GM12878 (cell line): ENCODE data around the gene GZF1. TPM values are rescaled to one million over a fixed set of nuclear protein-coding genes. Genes with fewer than 3 reads are reported as not detected.

Experiments
- ATAC-seq: fragments of 200-7000 bp; cut with Tn5 transposase; 3 replicates; pipeline ENCODE4 v1.9.1; 2020; ENCODE audit warnings: mild to moderate bottlenecking, moderate library complexity
- BruUV-seq: library from RNA; stranded (reverse); fragments of 400-500 nt; replicated peaks from 2 replicates; lab custom pipeline; 2021; lab: Mats Ljungman, UMichigan
- CTCF ChIA-PET: fragments of 300-600 bp; sonication (Branson Sonifier 250); formaldehyde crosslinking; extraction: SDS; loops from one replicate; lab custom pipeline; 2021; ENCODE audit warnings: inconsistent platforms; lab: Yijun Ruan, JAX
- POLR2A ChIA-PET: fragments of 350-600 bp; formaldehyde crosslinking; extraction: SDS; loops from one replicate; lab custom pipeline; 2021; ENCODE audit warnings: inconsistent platforms; lab: Charles Lee
- RAD21 ChIA-PET: fragments of 300-600 bp; sonication (Branson Sonifier 250); formaldehyde crosslinking; loops from one replicate; lab custom pipeline; 2023; ENCODE audit warnings: antibody characterized with exemption; ENCODE audit not compliant: unreplicated experiment; lab: Charles Lee
- SMC1A ChIA-PET: fragments of 300-600 bp; sonication (Branson Sonifier 250); formaldehyde crosslinking; loops from one replicate; lab custom pipeline; 2023; ENCODE audit not compliant: unreplicated experiment, uncharacterized antibody; lab: Charles Lee
- DNase-seq: peaks from one replicate; pipeline ENCODE4 v3.0.0-alpha.2; 2011; ENCODE audit warnings: low read depth, low spot score
- FAIRE-seq: peaks from 3 replicates; lab custom pipeline; 2011; peaks lifted over from hg19 to GRCh38; lab: Jason Lieb, UNC
- H2AFZ ChIP-seq: 2 replicates; pipeline ENCODE4 v1.6.0; 2011; ENCODE audit warnings: low read depth, low read length, control low read depth; ENCODE audit not compliant: control insufficient read depth
- H3K27ac ChIP-seq: 2 replicates; pipeline ENCODE4 v1.5.1; 2011; ENCODE audit warnings: control low read depth; ENCODE audit not compliant: control insufficient read depth, insufficient read depth
- H3K27me3 ChIP-seq, 2 experiments: replicated peaks in 1 of 2; 2 replicates each; pipeline versions ENCODE4 v1.6.0 to v1.6.1; 2011; ENCODE audit warnings: low read length in 1 of 2; ENCODE audit not compliant: control insufficient read depth in 2 of 2, insufficient read depth in 2 of 2
- H3K36me3 ChIP-seq, 2 experiments: 2 replicates each; pipeline ENCODE4 v1.5.1; 2011; ENCODE audit warnings: low read length in 1 of 2; ENCODE audit not compliant: control insufficient read depth in 2 of 2, insufficient read depth in 2 of 2
- H3K4me1 ChIP-seq: 2 replicates; pipeline ENCODE4 v1.6.1; 2011; ENCODE audit warnings: mild to moderate bottlenecking, low read length, moderate library complexity, mixed read lengths; ENCODE audit not compliant: control insufficient read depth, insufficient read depth
- H3K4me2 ChIP-seq: 2 replicates; pipeline ENCODE4 v1.6.0; 2011; ENCODE audit warnings: control low read depth; ENCODE audit not compliant: control insufficient read depth, insufficient read depth
- H3K4me3 ChIP-seq: fragments of 200-600 bp; sonication (generic); 2 replicates; pipeline ENCODE4 v1.5.1; 2016
- H3K79me2 ChIP-seq: 2 replicates; pipeline ENCODE4 v1.6.0; 2011; ENCODE audit warnings: low read length; ENCODE audit not compliant: control insufficient read depth, insufficient read depth
- H3K9ac ChIP-seq: 2 replicates; pipeline ENCODE4 v1.8.0; 2011; ENCODE audit warnings: low read length, control low read depth, mixed read lengths; ENCODE audit not compliant: control insufficient read depth, insufficient read depth
- H3K9me3 ChIP-seq: replicated peaks from 3 replicates; pipeline ENCODE4 v1.5.1; 2011; ENCODE audit warnings: mild to moderate bottlenecking, low read length; ENCODE audit not compliant: control insufficient read depth, insufficient read depth
- H4K20me1 ChIP-seq: 2 replicates; pipeline ENCODE4 v1.6.0; 2011; ENCODE audit not compliant: control insufficient read depth, insufficient read depth
- CBX5 ChIP-seq: sonication (generic); IDR thresholded peaks from 2 replicates; pipeline ENCODE4 v1.6.1; 2016; ENCODE audit warnings: low read depth, moderate library complexity, mild to moderate bottlenecking, inconsistent platforms
- CEBPB ChIP-seq, 2 experiments: fragments of 150-350 bp in 1 of 2; IDR thresholded peaks; 2 replicates each; pipeline ENCODE4 v1.6.1; 2012 to 2014; ENCODE audit warnings: low read depth in 2 of 2, low read length in 2 of 2, borderline replicate concordance in 1 of 2, inconsistent platforms in 1 of 2
- ESRRA ChIP-seq: IDR thresholded peaks from 2 replicates; pipeline ENCODE4 v1.6.1; 2012; ENCODE audit warnings: mild to moderate bottlenecking, low read length, improper control_type of control experiment
- ETV6 ChIP-seq, 2 experiments: fragments of 450-650 bp in 1 of 2; IDR thresholded peaks in 1 of 2; conservative IDR thresholded peaks in 1 of 2; 2 replicates each; pipeline ENCODE4 v1.6.1; 2014; ENCODE audit warnings: antibody characterized with exemption in 1 of 2, borderline replicate concordance in 1 of 2, low read depth in 1 of 2, mild to moderate bottlenecking in 1 of 2, moderate library complexity in 1 of 2
- FOXM1 ChIP-seq: IDR thresholded peaks from 2 replicates; pipeline ENCODE4 v1.6.1; 2012; ENCODE audit warnings: low read depth, mild to moderate bottlenecking, inconsistent platforms, low read length, moderate library complexity
- LARP7 ChIP-seq: fragments of 450-650 bp; IDR thresholded peaks from 2 replicates; pipeline ENCODE4 v1.6.1; 2017; ENCODE audit warnings: mild to moderate bottlenecking
- PRDM15 ChIP-seq: fragments of 450-650 bp; formaldehyde crosslinking; IDR thresholded peaks from 2 replicates; pipeline ENCODE4 v1.4.0; 2020; ENCODE audit warnings: mild to moderate bottlenecking, moderate library complexity
- RAD51 ChIP-seq: fragments of 450-650 bp; IDR thresholded peaks from 2 replicates; pipeline ENCODE4 v1.6.1; 2016; ENCODE audit warnings: moderate library complexity, mild to moderate bottlenecking, inconsistent platforms
- RCOR1 ChIP-seq: conservative IDR thresholded peaks from 2 replicates; pipeline ENCODE4 v1.6.1; 2012; ENCODE audit warnings: low read depth, low read length, improper control_type of control experiment
- TAF1 ChIP-seq: IDR thresholded peaks from 2 replicates; pipeline ENCODE4 v1.6.1; 2011; ENCODE audit warnings: mild to moderate bottlenecking, low read depth, low read length, borderline replicate concordance
- TARDBP ChIP-seq: IDR thresholded peaks from 2 replicates; pipeline ENCODE4 v1.6.1; 2016; ENCODE audit warnings: borderline replicate concordance
- YBX1 ChIP-seq: fragments of 450-650 bp; IDR thresholded peaks from 2 replicates; pipeline ENCODE4 v1.6.1; 2016; ENCODE audit warnings: antibody characterized with exemption
- ZSCAN29 ChIP-seq: fragments of 450-650 bp; IDR thresholded peaks from 2 replicates; pipeline ENCODE4 v1.6.1; 2017; ENCODE audit warnings: mild to moderate bottlenecking, moderate library complexity
- WGBS: methylation state at CpG from one replicate; pipeline ENCODE4 v1.1.6; 2016; ENCODE audit warnings: low lambda C conversion rate; ENCODE audit not compliant: insufficient replicate concordance, insufficient coverage; ENCODE audit errors: missing lambda C conversion rate; 5-methylcytosine and 5-hydroxymethylcytosine counted together
- in situ Hi-C: fragments of 300-500 bp; cut with MboI; formaldehyde crosslinking; loops from 9 replicates; pipeline ENCODE4 v1.14.3; 2018; ENCODE audit warnings: mixed read lengths
- intact Hi-C: fragments of 100-400 bp; cut with micrococcal nuclease; formaldehyde crosslinking; loops from one replicate; pipeline ENCODE4 v1.14.2; 2022; ENCODE audit not compliant: unreplicated experiment
- polyA plus RNA-seq, 11 experiments: library from polyadenylated mRNA; depleted of rRNA in 4 of 11; unstranded in 6 of 11; stranded (reverse) in 5 of 11; fragments of >200 nt; fragmentation: Nextera tagmentation in 4 of 11; fragmentation: Illumina TruSeq in 1 of 11; extraction: Ambion mirVana in 4 of 11; extraction: Trizol in 1 of 11; gene quantifications; 1 replicate in 1 of 11; 2 replicates in 10 of 11; pipeline versions ENCODE4 v1.2.1 to v1.2.3, GENCODE V29; 2011 to 2016; ENCODE audit warnings: inconsistent platforms in 2 of 11, missing spikeins in 2 of 11, low read depth in 1 of 11
- total RNA-seq, 4 experiments: library from RNA; depleted of rRNA in 3 of 4; stranded (reverse); fragments of >200 nt in 3 of 4; fragmentation: Illumina TruSeq in 1 of 4; extraction: Trizol in 1 of 4; gene quantifications; 2 replicates each; pipeline versions ENCODE4 v1.2.1 to v1.2.3, GENCODE V29; 2013 to 2021
- TF ChIP-seq, protein P1 (sequence below): fragments of 450-650 bp; IDR thresholded peaks from 2 replicates; pipeline ENCODE4 v1.6.1; 2017; ENCODE audit warnings: mild to moderate bottlenecking, low read depth, inconsistent platforms; ENCODE audit not compliant: poor library complexity, severe bottlenecking
- TF ChIP-seq, protein P2 (sequence below): fragments of 450-650 bp; IDR thresholded peaks from 2 replicates; pipeline ENCODE4 v1.6.1; 2017; ENCODE audit warnings: mild to moderate bottlenecking, moderate library complexity

Gene GZF1
- total and polyA plus RNA-seq, 10 of the 15 experiments (the other 5 are each of a cell fraction or from before 2014, with no cell fraction given), result 2.2 to 19.5 (median 9.7) TPM

DNA sequence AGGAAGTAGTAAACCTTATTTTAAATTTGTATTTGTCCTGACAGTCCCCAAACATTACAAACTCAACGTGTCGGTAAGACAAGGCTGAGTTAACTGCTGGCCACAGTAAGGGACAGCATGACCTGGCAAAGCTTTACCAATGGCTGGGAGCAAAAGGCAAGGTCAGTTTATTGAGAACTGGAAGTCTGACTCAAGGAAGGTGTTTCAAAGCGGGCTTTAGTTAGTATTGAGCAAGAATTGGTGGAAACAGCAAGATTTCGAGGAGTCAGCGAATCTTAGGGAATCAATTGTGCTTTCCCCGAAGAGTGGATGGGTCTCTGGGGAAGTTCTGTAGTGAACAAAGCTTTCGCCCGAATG is 885 bp upstream of the GZF1 start:
- H3K4me1 ChIP-seq, result peaks cover 15% of the 10 kb centered on the region
- no peaks in the 10 kb centered on the region for H4K20me1 ChIP-seq
- H3K79me2 ChIP-seq, result peaks cover 43% of the 10 kb centered on the region
- CTCF ChIA-PET, result interaction anchor here (1.2 to 1.5 kb wide), 2 partner anchors 9 to 11 kb away, joined by 3 to 4 read pairs; no protein-coding TSS in a partner anchor
- SMC1A ChIA-PET, result no interaction called here
- DNase-seq (no peak), ATAC-seq (no peak), FAIRE-seq (peak; percentile 27)
- no peaks in the 10 kb centered on the region for H3K27me3 ChIP-seq
- peaks cover 3 to 6% of the 10 kb centered on the region in 2 experiments; a peak in 3 of 4 replicates for H3K36me3 ChIP-seq
- 2% methylated on average over 8 of the region's 8 CpGs for WGBS
- H3K9ac ChIP-seq, result peak overlapping the region; percentile 94
- H3K4me2 ChIP-seq, result peak overlapping the region; percentile 96
- intact Hi-C loops, result loop anchor here (5.0 kb wide), 1 partner anchor 266 kb away; no protein-coding TSS in a partner anchor
- peak overlapping the region; percentile 70 for H3K4me3 ChIP-seq
- POLR2A ChIA-PET, result interaction anchor here (0.6 to 4.5 kb wide), 5 partner anchors 8 to 58 kb away, joined by 3 to 61 read pairs (median 3); partner anchors contain the start of gene NXT1
- peak overlapping the region; percentile 55 for H2AFZ ChIP-seq
- in situ Hi-C loops, result loop anchor here (25.0 kb wide), 2 partner anchors 1701 to 1901 kb away; partner anchors contain the start of gene ACSS1
- no peaks in the 10 kb centered on the region for H3K9me3 ChIP-seq
- RAD21 ChIA-PET, result interaction anchor here (1.1 to 3.6 kb wide), 2 partner anchors 11 to 60 kb away, joined by 3 to 11 read pairs; partner anchors contain the start of genes NAPB and NXT1
- peak overlapping the region; percentile 92 for H3K27ac ChIP-seq
- TSS peak; percentile 78 for BruUV-seq
- TF ChIP-seq LARP7 (no peak), CEBPB (IDR thresholded peaks at IDR 0.05; ENCODE audit: borderline replicate concordance in 1 of 2, low read depth in 2 of 2, low read length in 2 of 2) (no peak), CBX5 (no peak), PRDM15 (CRISPR knock-in tag) (no peak), RAD51 (no peak), RCOR1 (no peak), ETV6 (conservative IDR thresholded peaks at IDR 0.05 in 1 of 2, IDR thresholded peaks at IDR 0.05 in 1 of 2; ENCODE audit: borderline replicate concordance in 1 of 2, low read depth in 1 of 2) (no peak), FOXM1 (no peak; the same call in 1 of the 2 replicates), TARDBP (no peak), ZSCAN29 (no peak), ESRRA (no peak), YBX1 (no peak), TAF1 (no peak)
- TF ChIP-seq, protein P1, sequence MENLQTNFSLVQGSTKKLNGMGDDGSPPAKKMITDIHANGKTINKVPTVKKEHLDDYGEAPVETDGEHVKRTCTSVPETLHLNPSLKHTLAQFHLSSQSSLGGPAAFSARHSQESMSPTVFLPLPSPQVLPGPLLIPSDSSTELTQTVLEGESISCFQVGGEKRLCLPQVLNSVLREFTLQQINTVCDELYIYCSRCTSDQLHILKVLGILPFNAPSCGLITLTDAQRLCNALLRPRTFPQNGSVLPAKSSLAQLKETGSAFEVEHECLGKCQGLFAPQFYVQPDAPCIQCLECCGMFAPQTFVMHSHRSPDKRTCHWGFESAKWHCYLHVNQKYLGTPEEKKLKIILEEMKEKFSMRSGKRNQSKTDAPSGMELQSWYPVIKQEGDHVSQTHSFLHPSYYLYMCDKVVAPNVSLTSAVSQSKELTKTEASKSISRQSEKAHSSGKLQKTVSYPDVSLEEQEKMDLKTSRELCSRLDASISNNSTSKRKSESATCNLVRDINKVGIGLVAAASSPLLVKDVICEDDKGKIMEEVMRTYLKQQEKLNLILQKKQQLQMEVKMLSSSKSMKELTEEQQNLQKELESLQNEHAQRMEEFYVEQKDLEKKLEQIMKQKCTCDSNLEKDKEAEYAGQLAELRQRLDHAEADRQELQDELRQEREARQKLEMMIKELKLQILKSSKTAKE, result no peak
- TF ChIP-seq, protein P2, sequence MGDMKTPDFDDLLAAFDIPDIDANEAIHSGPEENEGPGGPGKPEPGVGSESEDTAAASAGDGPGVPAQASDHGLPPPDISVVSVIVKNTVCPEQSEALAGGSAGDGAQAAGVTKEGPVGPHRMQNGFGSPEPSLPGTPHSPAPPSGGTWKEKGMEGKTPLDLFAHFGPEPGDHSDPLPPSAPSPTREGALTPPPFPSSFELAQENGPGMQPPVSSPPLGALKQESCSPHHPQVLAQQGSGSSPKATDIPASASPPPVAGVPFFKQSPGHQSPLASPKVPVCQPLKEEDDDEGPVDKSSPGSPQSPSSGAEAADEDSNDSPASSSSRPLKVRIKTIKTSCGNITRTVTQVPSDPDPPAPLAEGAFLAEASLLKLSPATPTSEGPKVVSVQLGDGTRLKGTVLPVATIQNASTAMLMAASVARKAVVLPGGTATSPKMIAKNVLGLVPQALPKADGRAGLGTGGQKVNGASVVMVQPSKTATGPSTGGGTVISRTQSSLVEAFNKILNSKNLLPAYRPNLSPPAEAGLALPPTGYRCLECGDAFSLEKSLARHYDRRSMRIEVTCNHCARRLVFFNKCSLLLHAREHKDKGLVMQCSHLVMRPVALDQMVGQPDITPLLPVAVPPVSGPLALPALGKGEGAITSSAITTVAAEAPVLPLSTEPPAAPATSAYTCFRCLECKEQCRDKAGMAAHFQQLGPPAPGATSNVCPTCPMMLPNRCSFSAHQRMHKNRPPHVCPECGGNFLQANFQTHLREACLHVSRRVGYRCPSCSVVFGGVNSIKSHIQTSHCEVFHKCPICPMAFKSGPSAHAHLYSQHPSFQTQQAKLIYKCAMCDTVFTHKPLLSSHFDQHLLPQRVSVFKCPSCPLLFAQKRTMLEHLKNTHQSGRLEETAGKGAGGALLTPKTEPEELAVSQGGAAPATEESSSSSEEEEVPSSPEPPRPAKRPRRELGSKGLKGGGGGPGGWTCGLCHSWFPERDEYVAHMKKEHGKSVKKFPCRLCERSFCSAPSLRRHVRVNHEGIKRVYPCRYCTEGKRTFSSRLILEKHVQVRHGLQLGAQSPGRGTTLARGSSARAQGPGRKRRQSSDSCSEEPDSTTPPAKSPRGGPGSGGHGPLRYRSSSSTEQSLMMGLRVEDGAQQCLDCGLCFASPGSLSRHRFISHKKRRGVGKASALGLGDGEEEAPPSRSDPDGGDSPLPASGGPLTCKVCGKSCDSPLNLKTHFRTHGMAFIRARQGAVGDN, result no peak
